Stimulated activated CD8-positive, alpha-beta memory T cell treated with anti-CD3 and anti-CD28 coated beads, Interleukin-15, amount 100 ng/mL, for 48 hours (primary cell): Measurements from ENCODE around the gene NT5C.
"Not testable (repeated sequence)": the region's sequence is repeated elsewhere in the genome, so short reads cannot be mapped to it uniquely, and the experiment has no call there.

ENCODE experiments used
- DNase-seq, 2 donors: peaks; one replicate each; pipeline ENCODE4 v3.0.0-alpha.2; 2020; ENCODE audit warnings: low read depth in 2 of 2

The NT5C gene

DNA sequence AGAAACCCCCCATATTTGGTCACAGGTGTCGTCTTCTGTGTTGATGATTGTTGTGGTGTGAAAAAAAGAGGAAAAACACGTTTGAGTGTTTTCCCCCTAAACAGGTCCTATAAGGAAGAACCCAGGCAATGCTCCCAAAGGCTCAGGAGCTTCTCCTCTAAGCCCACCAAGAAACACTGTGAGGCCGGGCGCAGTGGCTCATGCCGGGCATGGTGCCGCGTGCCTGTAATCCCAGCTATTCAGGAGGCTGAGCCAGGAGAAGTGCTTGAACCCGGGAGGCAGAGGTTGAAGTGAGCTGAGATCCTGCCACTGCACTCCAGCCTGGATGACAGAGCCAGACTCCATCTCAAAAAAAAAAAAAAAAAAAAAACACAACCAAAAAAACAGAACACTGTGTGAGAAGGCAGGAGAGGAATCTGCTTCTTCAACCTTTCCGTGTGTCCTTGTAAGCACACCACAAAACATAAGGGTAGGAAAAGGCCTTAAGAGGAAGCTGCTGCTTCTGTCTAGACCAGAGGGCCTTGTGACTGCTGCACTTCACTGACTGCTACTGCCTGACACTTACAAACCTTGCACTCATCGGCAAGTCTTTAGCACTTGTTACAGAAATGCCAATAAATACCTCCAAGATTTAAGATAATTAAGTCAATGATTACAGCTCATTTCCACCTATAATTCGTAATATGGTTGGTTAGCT is 13.4 kb upstream of the NT5C start:
- DNase-seq = no peak

DNA sequence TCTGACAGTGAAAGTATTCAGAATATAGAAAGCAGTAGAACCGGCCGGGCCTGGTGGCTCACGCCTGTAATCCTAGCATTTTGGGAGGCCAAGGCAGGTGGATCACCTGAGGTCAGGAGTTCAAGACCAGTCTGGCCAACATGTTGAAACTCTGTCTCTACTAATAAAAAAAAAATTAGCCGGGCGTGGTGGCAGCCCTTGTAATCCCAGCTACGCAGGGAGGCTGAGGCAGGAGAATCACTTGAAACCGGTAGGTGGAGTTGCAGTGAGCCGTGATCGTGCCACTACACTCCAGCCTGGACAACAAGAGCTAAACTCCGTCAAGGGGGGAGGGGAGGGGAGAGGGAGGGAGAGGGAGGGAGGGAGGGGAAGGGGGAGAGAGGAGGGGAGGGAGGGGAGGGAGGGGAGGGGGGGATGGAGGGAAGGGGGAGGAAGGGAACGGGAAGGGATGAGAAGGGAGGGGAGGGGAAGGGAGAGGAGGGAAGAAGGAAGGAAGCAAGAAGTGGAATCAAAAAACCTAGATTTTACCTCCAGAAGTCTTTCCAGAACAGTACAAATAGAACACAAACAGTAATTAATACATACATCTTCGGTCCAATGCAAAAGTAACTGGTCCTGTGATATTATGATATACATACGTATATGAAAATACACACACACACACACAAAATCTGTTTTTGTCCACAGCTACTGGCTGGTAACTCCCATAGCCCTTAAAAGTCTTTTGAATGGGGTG is 10.9 kb upstream of the NT5C start:
- DNase-seq = no peak

DNA sequence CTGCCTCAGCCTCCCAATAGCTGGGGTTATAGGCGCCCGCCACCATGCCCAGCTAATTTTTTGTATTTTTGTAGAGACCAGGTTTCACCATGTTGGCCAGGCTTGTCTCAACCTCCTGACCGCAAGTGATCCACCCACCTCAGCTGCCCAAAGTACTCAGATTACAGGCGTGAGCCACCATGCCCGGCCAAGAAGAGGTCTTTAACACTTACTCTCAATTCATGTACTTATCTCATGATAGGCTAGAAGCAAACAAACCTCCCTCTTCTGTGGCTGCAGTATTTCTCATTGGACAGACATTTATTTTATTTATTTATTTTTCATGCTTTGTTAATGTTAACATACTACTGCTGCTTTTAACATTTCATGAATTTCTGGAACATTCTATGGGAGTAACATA is 7.0 kb upstream of the NT5C start:
- DNase-seq = no peak

DNA sequence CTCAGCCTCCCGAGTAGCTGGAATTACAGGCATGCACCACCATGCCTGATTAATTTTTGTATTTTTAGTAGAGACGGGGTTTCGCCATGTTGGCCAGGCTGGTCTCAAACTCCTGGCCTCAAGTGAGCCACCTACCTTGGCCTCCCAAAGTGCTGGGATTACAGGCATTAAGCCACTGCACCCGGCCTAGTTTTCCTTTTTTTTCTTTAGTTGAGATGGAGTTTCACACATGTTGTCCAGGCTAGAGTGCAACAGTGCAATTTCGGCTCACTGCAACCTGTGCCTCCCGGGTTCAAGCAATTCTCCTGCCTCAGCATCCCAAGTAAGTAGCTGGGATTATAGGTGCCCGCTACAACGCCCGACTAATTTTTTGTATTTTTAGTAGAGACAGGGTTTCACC is 6.2 kb upstream of the NT5C start:
- not testable (repeated sequence) for DNase-seq

DNA sequence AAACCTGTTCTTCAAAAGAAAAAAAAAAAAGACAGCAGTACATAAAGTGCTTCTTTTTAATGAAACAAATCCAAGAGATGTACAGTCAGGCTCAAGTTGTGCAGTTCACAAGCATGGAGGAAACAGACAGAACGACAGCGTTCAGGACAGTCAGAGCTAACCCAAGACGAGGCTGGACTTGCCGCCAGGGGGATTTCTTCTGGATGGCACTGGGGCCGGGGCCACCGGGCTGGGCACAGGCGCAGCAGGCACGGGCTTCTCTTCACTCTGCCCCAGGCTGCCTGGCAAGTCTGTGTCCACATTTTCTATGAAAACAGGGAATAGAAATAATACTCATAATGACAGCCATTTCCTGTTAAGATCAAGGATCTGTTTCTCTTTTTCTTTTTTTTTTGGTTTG is 4.4 kb upstream of the NT5C start:
- no peak for DNase-seq

DNA sequence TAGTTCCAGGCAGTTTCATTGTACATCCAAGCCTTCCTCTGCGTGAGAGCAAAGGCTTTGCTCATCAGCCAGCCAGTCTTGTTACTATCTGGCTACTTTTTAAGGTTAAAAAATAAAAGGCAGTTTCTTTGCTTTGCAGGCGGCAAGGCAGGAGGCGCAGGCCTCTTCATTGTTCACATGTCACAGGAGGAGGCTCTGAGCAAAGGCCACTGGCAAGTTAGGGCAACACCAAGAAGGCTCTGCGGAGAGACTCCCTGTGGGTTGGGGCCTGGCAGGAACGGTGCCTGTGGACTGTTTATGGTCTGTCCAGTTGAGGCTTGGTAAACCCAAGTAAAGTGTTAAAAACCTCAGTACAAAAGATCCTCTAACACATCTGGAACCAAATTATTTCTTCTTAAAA is 3.9 kb upstream of the NT5C start:
- DNase-seq = no peak

DNA sequence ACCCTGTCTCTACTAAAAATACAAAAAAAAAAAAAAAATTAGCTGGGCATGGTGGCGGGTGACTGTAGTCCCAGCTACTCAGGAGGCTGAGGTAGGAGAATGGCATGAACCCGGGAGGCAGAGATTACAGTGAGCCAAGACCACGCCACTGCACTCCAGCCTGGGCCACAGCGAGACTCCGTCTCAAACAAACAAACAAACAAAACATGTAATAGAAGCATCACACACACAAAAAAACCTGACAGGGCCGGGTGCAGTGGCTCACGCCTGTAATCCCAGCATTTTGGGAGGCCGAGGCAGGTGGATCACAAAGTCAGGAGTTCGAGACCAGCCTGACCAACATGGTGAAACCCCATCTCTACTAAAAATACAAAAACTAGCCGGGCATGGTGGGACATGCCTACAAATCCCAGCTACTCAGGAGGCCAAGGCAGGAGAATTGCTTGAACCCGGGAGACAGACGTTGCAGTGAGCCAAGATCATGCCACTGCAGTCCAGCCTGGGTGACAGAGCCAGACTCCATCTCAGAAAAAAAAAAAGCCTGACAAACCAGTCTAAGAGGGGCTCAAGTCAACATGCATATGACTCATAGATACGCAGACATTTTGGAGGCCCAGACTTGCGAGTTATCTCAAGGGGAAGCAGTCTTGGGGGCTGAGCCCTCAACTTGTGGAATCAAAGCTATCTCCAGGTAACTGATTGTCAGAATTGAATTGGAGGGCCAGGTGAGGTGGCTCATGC is 2.2 kb upstream of the NT5C start:
- DNase-seq = not testable (repeated sequence)

DNA sequence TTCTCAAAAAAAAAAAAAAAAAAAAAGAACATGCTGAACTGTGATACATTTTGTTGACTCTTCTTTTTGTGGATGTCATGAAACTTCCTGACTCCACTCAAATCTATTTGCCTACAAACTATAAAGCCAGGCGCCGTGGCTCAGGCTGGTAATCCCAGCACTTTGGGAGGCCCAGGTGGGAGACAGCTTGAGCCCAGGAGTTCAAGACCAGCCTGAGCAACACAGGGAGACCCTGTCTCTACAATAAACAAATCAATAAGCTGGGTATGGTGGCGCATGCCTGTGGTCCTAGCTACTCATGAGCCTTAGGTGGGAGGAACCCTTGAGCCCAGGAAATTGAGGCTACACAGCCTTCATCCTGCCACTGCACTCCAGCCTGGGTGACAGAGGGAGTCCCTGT is 1.5 kb upstream of the NT5C start:
- no peak for DNase-seq

DNA sequence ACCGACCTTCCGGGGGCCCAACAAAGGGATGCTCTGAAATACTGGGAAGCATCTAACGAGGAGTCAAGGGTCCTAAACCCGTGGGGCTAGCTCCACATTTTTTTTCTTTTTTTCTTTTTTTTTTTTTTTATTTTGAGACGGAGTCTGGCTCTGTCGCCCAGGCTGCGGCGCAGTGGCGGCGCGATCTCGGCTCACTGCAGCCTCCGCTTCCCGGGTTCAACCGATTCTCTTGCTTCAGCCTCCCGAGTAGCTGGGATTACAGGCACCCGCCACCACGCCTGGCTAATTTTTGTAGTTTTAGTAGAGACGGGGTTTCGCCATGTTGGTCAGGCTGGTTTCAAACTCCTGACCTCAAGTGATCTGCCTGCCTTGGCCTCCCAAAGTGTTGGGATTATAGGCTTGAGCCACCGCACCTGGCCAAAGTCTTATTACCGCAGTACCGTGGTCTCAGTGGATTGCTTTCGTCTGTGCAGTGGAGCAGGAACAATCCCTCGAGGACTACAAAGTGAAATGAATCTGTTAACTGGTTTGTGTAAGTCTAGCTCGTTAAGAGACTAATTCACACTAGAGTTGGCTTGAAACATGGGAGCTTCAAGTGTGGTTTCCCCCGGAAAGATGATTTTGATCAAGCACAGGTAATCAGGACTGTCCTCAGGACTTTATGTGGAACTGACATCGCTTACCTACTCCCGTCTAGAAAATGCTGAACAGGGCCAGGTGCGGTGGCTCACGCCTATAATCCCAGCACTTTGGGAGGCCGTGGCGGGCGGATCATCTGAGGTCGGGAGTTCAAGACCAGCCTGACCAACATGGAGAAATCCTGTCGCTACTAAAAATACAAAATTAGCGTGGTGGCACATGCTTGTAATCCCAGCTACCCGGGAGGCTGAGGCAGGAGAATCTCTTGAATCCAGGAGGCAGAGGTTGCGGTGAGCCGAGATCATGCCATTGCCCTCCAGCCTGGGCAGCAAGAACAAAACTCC is 767 bp upstream of the NT5C start:
- DNase-seq = not testable (repeated sequence)

DNA sequence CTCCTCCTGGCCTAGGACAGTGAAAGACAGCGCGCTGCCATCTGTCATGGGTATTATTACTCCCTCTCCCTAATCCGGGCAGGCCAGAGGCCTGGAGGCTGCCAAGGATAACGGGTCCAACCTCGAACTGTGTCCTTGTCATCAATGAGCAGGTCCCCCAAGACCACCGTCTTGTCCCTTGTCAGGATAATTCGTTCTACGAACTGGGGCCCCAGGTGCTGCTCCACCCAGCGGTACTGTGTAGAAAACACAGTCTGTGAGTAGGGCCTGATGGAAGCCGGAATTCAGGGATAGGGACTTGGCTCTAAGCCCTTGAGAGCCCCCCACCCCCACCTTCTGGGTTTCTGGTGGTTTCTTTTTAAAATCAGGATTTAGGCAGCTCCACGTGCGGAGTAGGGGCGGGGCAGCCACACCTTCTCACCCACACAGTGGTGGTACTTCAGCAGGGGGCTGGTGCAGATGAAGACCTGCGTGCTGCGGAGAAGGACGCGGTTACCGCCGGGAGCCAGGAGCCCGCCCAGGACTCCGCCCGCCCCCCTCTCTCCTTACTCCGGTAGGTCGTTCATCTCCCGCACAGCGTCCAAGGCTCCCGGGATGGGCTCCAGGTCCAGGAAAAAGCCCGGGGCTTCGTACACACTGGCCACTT is 787 bp downstream of the NT5C start:
- DNase-seq = peak; percentile 25 to 38

DNA sequence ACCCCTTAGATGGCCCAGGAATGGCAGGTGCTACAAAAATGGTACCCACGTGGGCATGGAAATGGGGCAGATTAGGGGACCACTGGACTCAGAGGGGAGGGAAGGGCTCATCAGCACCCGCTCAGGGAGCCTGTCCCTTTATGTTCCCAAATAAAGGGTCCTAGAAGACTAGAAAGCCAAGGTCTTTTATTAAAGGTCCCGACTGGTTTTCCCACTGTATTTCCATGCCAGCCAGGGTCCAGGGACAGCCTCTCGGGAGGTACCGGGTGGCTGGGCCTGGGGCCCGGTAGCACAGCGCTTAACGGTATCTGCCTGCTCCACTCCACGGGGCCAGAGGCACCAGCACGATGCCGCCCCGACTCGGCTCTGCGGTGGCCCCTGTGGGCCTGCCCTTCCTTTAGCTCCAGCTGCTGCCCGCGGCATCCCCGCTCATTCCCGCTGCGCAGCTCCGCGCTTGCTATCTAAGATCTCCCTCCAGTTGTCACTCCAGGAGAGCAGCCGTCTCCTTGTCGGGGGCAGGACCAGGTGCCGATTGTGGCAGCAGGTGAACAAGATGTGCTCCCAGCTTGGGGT is 1.4 kb downstream of the NT5C start:
- no peak for DNase-seq

DNA sequence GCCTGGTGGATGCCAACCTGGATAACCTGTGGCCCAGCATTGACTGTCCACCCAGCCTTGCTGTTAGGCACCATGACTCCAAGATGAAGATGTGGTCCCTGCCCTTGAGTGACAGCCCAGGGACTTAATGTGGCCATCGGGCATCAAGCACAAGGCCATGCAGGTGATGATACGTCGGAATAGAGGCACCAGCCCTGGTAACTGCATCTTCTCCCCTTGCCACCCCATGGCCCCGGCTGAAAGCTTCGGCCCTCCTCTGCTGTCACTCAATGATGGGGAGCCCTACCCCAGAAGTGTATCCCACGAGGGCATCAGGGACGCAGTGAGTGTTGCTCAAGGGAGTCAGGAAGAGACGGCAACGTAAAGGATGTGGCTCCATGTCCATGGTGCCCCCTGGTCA is 2.0 kb downstream of the NT5C start:
- DNase-seq = no peak

DNA sequence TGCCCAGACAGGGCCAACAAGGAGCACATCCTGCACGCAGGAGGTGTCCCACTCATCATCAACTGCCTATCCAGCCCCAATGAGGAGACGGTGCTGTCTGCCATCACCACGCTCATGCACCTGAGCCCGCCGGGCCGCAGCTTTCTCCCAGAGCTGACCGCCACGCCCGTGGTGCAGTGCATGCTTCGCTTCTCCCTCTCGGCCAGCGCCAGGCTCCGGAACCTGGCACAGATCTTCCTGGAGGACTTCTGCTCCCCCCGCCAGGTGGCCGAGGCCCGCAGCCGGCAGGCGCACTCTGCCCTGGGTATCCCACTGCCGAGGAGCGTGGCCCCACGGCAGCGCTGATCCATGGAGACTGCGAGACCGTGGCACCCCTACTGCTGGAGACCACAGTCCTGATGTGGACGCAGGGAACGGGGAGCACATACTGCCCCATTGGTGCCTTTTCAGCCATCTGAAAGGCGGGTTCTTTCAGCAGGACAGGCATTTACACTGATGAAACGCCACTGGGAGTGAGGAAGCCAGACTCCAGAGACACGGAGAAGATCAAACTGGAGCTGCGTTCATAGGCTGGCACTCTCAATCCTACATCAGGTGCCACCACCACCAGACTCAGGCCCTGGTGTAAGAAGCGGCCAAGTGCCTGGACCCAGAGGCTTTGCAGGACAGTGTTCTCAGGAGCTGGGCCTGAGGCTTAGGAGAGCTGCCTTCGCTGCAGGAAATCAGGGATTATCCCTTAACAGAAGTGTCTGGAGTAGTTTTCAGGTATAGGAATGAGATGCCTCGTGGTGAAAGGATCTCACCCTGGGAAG is 2.6 kb downstream of the NT5C start:
- DNase-seq = no peak

DNA sequence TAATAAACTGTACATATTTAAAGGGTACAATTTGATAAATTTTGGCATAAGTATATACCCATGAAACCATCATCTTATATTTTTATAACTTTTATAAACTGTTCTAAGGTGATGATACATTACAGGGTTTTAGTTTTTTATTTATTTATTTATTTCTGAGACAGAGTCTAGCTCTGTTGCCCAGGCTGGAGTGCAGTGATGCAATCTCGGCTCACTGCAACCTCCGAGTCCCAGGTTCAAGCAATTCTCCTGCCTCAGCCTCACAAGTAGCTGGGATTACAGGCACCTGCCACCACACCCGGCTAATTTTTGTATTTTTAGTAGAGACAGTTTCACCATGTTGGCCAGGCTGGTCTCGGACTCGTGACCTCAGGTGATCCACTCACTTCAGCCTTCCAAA is 3.6 kb downstream of the NT5C start:
- DNase-seq = not testable (repeated sequence)

DNA sequence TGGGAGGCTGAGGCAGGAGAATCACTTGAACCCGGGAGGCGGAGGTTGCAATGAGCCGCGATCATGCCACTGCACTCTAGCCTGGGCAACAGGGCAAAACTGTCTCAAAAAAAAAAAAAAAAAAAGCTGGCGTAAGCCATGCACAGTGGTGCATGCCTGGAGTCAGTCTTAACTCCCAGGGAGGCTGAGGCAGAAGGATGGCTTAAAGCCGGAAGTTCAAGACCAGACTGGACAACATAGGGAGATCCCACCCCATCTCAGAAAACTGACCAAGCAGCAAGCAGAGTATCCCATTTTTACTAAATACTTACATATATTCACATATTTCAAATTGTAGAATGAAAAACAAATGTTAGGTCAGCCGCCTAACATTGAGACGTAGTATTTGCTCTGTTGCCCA is 4.6 kb downstream of the NT5C start:
- no peak for DNase-seq

DNA sequence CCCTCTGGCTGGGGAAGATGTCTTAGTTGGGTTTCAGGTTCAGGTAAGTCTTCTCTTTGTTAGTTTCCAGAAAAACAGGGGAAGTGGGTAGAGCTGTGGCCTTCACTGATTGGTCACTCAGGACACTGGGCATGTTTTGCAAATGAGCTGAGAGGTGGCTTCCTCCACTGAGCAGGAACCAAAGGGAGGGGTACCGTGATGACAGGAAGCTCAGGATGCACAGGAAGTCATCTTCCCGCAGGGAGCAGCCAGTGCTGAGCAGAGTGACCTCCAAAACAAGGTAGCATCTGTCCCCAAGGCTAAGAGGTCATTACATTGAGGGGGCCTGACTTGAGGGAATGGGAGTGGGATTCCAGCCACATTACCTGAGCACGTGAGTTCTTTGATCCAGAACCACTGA is 5.6 kb downstream of the NT5C start:
- no peak for DNase-seq

DNA sequence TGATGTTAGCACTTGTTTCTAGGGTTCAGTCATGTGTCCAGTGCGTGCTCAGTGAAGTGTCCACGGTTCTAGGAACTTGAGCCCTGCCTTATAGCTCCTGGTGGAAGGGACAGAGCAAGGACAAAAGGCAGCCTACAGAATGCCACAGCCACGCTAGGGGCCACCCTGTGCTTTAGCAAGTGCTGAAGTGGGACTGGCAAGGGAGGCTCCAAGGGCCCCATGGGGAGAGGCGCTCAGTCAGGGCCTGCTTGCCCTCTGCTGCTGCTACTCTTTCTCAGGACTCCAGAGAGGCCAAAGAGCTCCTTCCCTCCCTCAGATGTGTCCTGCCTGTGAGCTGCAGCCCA is 6.8 kb downstream of the NT5C start:
- no peak for DNase-seq

DNA sequence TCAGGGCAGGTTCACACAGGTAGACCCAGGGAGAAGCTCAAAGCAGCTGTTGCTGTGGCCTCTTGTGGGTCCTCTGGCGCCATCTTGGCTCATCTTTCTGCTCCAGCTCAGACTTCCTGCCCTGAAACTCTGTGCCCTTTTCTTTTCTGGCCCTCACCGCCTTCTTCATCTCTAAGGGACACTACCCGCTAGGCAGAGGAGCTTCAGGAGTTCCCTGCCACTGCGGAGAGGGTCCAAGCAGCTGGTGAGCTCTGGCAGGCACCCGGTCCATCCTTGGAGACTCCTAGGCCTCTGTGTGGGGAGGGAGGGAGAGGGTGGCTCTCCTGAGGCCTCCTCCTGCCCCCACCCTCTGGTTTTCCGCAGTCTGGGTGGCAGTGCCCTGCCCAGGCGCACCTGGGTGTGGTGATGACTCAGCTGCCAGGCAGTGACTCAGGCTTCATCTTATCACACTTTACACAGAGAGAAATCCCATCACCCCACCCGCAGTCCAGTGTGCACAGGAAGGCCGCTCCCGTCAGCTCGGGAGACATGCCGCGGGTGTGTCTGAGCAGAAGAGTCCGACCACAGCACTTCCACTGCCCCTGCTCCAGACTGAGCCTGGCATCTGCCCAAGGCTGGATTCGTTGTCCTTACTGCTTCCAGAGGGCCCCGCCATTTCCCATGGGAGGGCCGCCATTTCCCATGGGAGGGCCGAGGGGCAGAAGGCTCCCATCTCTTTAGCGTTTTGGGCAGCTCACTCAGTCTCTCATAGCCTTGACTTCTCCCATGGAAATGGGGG is 7.3 kb downstream of the NT5C start:
- peak; percentile 26 to 46 for DNase-seq

DNA sequence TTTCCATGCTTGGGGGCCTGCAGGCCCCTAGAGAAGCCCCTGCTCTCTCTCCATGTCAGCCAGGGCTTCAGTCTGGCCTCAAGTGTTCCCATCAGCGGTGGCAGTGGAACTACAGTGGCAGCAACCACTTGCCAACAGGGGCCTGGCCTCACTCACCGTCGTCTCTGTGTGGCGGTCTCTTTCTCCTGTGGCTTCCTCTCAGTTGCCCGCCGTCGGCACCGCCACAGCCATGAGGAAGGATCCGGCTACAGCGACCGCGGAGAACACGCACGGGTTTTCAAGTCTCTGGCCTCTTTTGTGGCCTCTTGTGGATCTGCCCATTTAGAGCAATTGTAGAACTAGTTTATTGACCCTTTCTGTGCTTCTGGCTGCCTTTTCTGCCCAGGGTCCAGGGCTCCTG is 13.2 kb downstream of the NT5C start:
- no peak for DNase-seq
